ENCODE results near the gene AP2A2. TPM values are rescaled to one million over a fixed set of nuclear protein-coding genes. Genes with fewer than 3 reads are reported as not detected.

AP2A2 gene
- polyA plus RNA-seq, 3 donors: 5.7 to 61.0 (median 8.2) TPM

DNA sequence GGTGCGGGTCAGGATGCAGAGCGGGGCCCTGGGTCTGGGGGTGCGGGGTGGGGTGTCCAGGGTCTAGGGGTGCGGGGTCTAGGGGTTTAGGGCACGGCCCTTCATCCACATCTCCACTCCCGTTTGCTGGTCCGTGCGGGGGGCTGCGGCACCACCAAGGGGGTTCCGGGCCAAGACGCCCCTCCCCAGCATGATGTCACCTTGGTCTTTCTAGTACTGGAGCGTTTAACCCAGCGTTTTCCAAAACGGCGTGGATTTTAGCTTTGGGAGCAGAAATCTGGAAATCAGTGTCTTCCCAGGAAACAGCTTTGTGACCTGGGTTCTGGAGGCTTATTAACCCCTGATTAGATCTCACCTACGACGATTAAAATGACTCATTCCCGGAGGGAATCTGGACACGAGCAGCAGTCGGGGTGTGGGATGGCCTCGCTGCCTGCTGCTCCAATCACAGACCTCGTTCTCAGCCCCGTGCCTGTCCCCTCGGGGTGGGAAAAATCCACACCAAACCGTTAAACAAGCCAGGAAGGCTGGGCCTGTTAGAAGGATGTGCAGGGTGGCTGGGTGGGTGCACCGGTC is 759 bp downstream of the AP2A2 start:
- H3K4me2 ChIP-seq (replicated peaks; ENCODE audit: extremely low read depth, low read length, poor library complexity, severe bottlenecking): peak overlapping the region; percentile 93
- H3K27me3 ChIP-seq (ENCODE audit: control insufficient read depth in 2 of 2, insufficient read depth in 2 of 2, low read length in 2 of 2): no peaks in the 10 kb centered on the region
- WGBS (ENCODE audit: insufficient coverage): 15% methylated on average over 9 of the region's 26 CpGs
- H4K20me1 ChIP-seq (ENCODE audit: insufficient read depth, low read length): peaks cover 52% of the 10 kb centered on the region
- H3K36me3 ChIP-seq (replicated peaks in 1 of 2; ENCODE audit: control insufficient read depth in 1 of 2, insufficient read depth in 2 of 2, low read length in 2 of 2): peaks cover 0 to 5% of the 10 kb centered on the region in 2 donors
- peaks cover 16 to 21% of the 10 kb centered on the region in 2 donors for H3K4me1 ChIP-seq (ENCODE audit: control insufficient read depth in 1 of 2, insufficient read depth in 2 of 2, low read length in 2 of 2)
- Mint-ChIP-seq H3K4me1 (peaks cover 29% of the 10 kb centered on the region), H3K36me3 (peaks cover 8 to 18% of the 10 kb centered on the region in 2 donors), H3K9me3 (no peaks in the 10 kb centered on the region), H3K27ac (peak overlapping the region in 6 of 7 donors; percentile 2 to 85 (median 58)), H3K27me3 (ENCODE audit: low read depth in 3 of 3) (no peaks in the 10 kb centered on the region), H3K4me3 (peak overlapping the region; percentile 81 to 89)
- DNase-seq: no peak
- H3K4me3 ChIP-seq (replicated peaks in 1 of 3; ENCODE audit: low read depth in 2 of 3, low read length in 3 of 3): peak overlapping the region; percentile 66 to 81 (median 76)
- TF ChIP-seq, protein P1, sequence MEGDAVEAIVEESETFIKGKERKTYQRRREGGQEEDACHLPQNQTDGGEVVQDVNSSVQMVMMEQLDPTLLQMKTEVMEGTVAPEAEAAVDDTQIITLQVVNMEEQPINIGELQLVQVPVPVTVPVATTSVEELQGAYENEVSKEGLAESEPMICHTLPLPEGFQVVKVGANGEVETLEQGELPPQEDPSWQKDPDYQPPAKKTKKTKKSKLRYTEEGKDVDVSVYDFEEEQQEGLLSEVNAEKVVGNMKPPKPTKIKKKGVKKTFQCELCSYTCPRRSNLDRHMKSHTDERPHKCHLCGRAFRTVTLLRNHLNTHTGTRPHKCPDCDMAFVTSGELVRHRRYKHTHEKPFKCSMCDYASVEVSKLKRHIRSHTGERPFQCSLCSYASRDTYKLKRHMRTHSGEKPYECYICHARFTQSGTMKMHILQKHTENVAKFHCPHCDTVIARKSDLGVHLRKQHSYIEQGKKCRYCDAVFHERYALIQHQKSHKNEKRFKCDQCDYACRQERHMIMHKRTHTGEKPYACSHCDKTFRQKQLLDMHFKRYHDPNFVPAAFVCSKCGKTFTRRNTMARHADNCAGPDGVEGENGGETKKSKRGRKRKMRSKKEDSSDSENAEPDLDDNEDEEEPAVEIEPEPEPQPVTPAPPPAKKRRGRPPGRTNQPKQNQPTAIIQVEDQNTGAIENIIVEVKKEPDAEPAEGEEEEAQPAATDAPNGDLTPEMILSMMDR (IDR thresholded peaks at IDR 0.05): no peak
- intact Hi-C loops (cut with micrococcal nuclease): loop anchor here in 1 of 2 donors (5.0 kb wide), 1 partner anchor 79 kb away; no protein-coding TSS in a partner anchor
- peak overlapping the region in 1 of 2 donors; percentile 45 for H3K27ac ChIP-seq (ENCODE audit: low read depth in 1 of 2, low read length in 2 of 2)
- H3K79me2 ChIP-seq (ENCODE audit: insufficient read depth, low read length): peaks cover 52% of the 10 kb centered on the region
- H3K9ac ChIP-seq (ENCODE audit: insufficient read depth, low read length, poor library complexity, severe bottlenecking): peak overlapping the region; percentile 73
- H2AFZ ChIP-seq (ENCODE audit: insufficient read depth, low read depth, low read length, poor library complexity, severe bottlenecking): peak overlapping the region; percentile 63
- H3K9me3 ChIP-seq (replicated peaks in 1 of 2; ENCODE audit: control insufficient read depth in 1 of 2, insufficient read depth in 1 of 2, low read length in 2 of 2): no peaks in the 10 kb centered on the region

DNA sequence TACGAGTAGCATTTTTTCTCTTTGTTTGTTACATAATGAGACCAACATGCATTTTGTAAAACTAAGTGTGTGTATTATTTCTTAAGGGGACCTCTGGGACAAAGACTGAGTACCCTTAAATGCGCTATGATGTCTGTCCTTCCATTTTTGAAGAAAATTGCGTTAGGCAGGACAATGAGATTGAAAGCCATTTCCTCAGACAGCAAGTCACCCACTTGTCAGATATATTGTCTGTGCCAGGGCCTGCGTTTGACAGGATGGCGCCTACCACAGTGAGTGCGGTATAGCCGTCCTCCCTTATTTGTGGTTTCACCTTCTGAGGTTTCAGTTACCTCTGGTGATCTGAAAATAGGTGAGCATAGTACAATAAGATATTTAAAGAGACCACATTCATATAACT is 2.2 kb downstream of the AP2A2 start:
- no peaks in the 10 kb centered on the region for H3K27me3 ChIP-seq (ENCODE audit: control insufficient read depth in 2 of 2, insufficient read depth in 2 of 2, low read length in 2 of 2)
- no peaks in the 10 kb centered on the region for H3K27me3 Mint-ChIP-seq (ENCODE audit: low read depth in 3 of 3)
- peaks cover 0 to 5% of the 10 kb centered on the region in 2 donors for H3K36me3 ChIP-seq (replicated peaks in 1 of 2; ENCODE audit: control insufficient read depth in 1 of 2, insufficient read depth in 2 of 2, low read length in 2 of 2)
- no peak overlapping the region for H3K4me2 ChIP-seq (replicated peaks; ENCODE audit: extremely low read depth, low read length, poor library complexity, severe bottlenecking)
- H3K4me1 Mint-ChIP-seq: peaks cover 44% of the 10 kb centered on the region
- peaks cover 30 to 36% of the 10 kb centered on the region in 2 donors for H3K4me1 ChIP-seq (ENCODE audit: control insufficient read depth in 1 of 2, insufficient read depth in 2 of 2, low read length in 2 of 2)
- H3K27ac Mint-ChIP-seq: no peak overlapping the region
- H3K4me3 ChIP-seq (replicated peaks in 1 of 3; ENCODE audit: low read depth in 2 of 3, low read length in 3 of 3): no peak overlapping the region
- H3K9me3 Mint-ChIP-seq: peaks cover 0 to under 1% (median 0%) of the 10 kb centered on the region in 7 donors
- DNase-seq: no peak
- no peak overlapping the region for H3K9ac ChIP-seq (ENCODE audit: insufficient read depth, low read length, poor library complexity, severe bottlenecking)
- H3K36me3 Mint-ChIP-seq: peaks cover 8 to 20% of the 10 kb centered on the region in 2 donors
- no peaks in the 10 kb centered on the region for H3K9me3 ChIP-seq (replicated peaks in 1 of 2; ENCODE audit: control insufficient read depth in 1 of 2, insufficient read depth in 1 of 2, low read length in 2 of 2)
- no peak overlapping the region for H3K27ac ChIP-seq (ENCODE audit: low read depth in 1 of 2, low read length in 2 of 2)
- H3K4me3 Mint-ChIP-seq: no peak overlapping the region
- WGBS (ENCODE audit: insufficient coverage): no CpG with 5 or more reads among the region's 7 CpGs
- TF ChIP-seq, protein P1 (IDR thresholded peaks at IDR 0.05): no peak
- peaks cover 65% of the 10 kb centered on the region for H4K20me1 ChIP-seq (ENCODE audit: insufficient read depth, low read length)
- intact Hi-C loops (cut with micrococcal nuclease): loop anchor here in 1 of 2 donors (5.0 kb wide), 1 partner anchor 81 kb away; no protein-coding TSS in a partner anchor
- peaks cover 64% of the 10 kb centered on the region for H3K79me2 ChIP-seq (ENCODE audit: insufficient read depth, low read length)
- H2AFZ ChIP-seq (ENCODE audit: insufficient read depth, low read depth, low read length, poor library complexity, severe bottlenecking): no peak overlapping the region

Measured in CD14-positive monocyte (primary cell).